Measurements from ENCODE around the gene MACROH2A1.

- TF ChIP-seq CTCF (IDR thresholded peaks at IDR 0.05) (no peak), POLR2A (IDR thresholded peaks at IDR 0.05) (no peak), EP300 (IDR thresholded peaks at IDR 0.05) (no peak)
These were observed 51.6 kb downstream of the MACROH2A1 start for GRCh38 chr5:135347392-135347791.
